HG02884 (cell line): ENCODE results near the gene WDR46.

ENCODE experiments used
- ATAC-seq: cut with Tn5 transposase; IDR thresholded peaks from one replicate; pipeline ENCODE4 v1.9.1; 2021; ENCODE audit warnings: mild to moderate bottlenecking, moderate library complexity; ENCODE audit not compliant: unreplicated experiment

Gene WDR46

DNA sequence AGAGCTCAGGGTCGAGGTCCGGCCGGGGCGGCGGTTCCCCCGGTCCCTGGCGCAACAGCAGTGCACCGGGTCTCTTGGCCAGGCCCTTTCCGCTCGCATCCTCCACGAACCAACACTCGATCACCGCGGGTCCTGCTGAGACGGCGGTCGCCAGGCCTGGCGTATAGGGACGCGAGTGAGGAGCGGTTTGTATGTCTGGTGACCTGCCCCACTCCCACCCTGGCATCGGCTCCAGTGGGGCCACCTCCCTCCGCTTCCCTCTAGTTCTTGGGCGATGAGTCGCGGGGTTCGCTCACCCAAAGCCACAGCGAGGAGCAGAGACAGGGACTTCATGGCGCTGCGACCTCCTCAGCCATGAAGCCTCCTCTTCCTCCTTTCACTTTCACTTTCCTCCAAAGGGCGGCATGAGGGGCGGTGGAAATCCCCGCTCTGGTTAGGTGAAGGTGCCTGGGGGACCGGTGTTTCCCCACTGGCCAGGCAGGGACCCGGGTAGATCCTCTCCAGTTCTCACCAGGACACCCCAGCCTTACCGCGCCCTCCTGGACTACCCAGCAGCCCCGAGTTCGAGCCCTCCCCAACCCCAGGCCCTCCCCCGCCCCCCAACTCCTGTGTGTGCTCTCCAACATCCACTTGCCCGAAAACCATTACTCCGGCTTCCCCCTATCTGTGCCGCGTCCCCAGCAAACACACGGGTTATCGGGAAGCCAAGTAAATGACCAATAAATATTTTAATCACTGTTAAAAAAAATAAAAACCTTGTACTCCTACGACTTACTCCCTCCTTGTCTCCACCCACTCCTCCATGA lies 24.9 kb upstream of the WDR46 start, which contains the start of gene TAPBP:
Gene TAPBP (minus strand): TSS at position 370 of the 806 bp plus-strand sequence. CDS start 37 bp downstream, at position 333.
- peak; percentile 37 for ATAC-seq

- ATAC-seq, result no peak
Measured at GRCh38 chr6:33313105-33313708, 24.2 kb upstream of the WDR46 start.

GRCh38 chr6:33312361-33313104 lies 23.5 kb upstream of the WDR46 start:
- ATAC-seq, result no peak

GRCh38 chr6:33306356-33306755 lies 17.3 kb upstream of the WDR46 start:
- ATAC-seq, result no peak

GRCh38 chr6:33305052-33305451 lies 16.0 kb upstream of the WDR46 start:
- ATAC-seq, result no peak

DNA sequence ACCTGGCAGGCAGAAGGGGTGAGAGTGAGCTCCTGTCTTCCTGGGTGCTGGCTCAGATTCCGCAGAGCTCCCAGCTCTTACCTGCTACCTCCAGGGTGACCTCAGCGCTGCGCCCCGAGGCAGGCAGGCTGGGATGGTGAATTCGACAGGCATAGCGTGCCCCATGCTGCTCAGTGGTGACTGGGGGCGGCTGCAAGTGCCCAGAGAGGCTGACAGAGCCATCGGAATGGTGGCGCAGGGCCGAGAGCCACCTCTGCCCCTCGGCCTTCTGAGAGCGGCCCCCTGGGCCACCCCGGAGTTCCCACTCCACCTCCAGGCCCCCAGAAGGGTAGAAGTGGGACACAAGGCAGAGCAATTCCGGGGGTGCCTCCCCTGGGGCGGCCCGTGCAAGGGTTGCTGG lies 15.2 kb upstream of the WDR46 start:
- no peak for ATAC-seq

GRCh38 chr6:33301877-33302276 lies 12.8 kb upstream of the WDR46 start:
- ATAC-seq, result no peak

DNA sequence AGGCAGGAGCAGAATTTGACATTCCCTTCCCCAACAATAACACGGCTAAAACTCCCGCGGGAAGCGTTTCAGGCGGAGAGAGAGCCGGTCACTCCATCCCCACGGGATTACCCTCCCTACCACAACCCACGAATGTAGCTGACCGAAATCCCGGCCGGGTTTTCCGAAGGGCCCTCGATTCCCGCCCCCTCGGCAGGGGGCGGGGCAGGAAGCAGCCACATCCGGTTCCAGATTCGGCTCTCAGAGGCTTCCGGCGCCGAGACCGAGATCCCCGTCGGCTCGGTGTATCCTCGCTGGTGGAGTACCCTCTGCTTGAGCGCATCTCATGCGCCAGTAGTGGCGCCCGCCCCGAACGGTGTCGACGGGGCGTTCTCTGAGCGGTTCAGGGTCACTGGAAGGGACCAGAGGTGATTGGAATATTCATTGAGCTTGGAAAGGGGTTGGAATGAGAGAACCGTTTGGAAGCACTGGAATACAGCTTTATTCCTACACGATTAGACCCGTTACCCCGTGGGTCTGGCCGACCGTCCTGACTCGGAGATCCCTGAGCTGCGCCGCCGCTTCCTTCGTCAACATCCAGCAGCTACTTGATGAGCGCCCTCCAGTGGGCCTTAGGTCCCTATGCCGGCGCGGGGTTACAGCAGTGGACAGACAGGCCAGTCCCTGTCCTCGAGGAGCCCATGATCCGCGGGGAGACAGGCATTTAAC lies 10.4 kb upstream of the WDR46 start:
- peak; percentile 55 for ATAC-seq

DNA sequence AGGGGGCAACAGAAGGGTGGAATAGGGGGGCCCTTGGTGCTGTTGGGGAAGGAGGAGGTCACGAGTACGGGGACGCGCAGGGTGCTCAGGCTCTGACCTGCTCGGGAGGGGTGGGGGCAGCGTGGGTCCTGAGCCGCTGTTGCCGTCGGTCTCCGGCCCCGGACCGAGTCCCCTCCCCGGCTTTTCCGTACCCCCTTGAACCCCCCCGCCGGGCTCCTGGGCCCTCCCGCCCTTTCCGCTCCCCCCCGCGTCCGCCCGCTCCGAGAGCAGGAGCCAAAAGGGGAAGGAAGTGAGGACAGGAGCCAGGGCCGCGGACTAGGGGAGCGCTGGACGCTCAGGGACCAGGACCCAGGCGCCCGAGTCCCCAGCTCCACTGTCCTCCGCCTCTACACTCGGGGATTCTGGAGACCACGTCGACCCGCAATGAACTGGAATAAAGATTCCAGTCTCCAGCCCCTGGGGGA lies 9.8 kb upstream of the WDR46 start, which contains the start of gene RGL2:
Gene RGL2 (minus strand): TSS at position 170 of the 464 bp plus-strand sequence. CDS start 332 bp downstream, outside the sequence.
- ATAC-seq, result peak; percentile 16

DNA sequence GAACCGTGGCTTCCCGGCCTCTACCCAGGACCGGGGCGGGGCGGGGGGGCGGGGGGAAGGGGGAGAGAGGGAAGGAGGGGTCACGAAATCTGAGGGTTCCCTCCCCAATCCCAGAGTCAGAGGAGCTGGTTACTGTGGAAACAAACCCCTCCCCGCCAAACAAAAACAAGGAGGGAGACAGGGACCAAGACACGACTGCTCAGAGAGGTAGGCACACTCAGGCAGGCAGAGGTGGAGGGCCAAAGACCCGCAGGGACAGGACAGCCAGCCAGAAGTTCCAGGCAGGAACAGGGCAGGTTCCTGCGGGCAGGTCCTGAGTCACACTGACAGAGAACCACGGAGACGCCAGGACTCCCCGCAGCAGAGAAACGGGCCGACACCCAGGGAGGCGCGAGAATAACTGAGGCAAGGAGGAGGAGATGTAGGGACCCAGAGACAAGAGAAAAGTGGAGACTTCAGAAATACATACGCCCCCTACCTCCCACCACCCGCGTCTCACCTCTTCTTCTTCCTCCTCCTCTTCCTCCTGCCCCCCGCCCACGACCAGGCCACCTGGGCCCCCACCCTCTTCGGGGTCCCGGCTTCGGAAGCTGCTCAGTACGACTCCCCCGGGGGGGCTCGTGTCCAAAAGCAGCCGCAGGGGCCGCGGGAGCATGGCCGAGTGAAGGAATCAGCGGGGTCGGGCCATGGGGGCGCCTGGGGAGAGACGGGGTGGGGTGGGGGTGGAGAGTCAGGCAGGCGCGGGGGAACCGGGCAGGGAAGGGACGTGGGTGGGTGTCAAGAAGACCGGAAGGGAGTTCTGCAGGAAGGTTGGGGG lies 9.1 kb upstream of the WDR46 start:
- ATAC-seq, result no peak

GRCh38 chr6:33297406-33297955 lies 8.4 kb upstream of the WDR46 start:
- no peak for ATAC-seq

DNA sequence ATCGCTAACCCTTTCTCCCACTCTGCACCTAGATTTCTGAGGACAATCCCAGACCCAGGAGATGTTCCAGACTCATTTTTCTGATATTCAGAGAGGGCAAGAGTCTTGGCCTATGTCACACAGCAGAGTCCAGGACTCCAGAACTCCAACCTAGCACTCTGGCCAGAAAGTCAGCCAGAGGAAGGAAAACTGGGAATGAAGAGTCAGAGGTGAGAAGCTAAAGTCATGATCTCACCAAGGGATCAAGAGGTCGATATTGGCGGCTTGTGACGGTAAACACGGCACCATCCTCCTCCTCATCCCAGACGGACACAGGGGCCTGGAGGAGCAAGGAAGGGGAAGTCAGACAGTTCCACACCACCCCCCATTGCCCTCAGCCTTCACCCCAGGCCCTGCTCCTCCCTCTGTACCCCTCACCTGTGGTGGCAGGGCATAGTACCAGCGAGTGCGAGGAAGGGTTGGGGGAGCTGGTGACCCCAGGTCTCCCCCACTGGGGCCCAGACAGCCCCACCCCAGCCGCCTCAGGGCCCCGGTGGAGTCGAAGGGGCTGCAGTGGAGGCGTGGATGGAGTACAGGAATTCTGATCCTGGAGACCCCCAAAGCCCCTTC lies 7.9 kb upstream of the WDR46 start:
- no peak for ATAC-seq

- ATAC-seq, result no peak
Measured at GRCh38 chr6:33295621-33296369, 6.8 kb upstream of the WDR46 start.

- no peak for ATAC-seq
Measured at GRCh38 chr6:33294086-33294823, 5.2 kb upstream of the WDR46 start.

- ATAC-seq, result no peak
Measured at GRCh38 chr6:33292996-33293682, 4.1 kb upstream of the WDR46 start.

DNA sequence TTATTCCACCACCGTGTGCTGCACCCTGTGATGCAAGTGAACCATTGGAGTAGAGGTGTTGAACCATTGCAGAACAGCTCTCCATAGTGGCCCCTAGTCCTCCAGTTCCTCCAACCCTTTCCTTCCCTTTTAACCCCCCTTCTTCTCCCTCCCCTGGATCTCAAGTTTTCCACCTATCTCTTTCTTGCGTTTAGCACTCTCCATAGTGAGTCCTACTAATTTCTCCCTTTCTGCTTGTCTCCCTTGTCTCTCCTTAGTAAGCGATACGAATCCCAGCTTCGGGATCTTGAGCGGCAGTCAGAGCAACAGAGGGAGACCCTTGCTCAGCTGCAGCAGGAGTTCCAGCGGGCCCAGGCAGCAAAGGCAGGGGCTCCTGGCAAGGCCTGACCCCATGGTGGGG lies 1.4 kb upstream of the WDR46 start:
- ATAC-seq, result no peak

DNA sequence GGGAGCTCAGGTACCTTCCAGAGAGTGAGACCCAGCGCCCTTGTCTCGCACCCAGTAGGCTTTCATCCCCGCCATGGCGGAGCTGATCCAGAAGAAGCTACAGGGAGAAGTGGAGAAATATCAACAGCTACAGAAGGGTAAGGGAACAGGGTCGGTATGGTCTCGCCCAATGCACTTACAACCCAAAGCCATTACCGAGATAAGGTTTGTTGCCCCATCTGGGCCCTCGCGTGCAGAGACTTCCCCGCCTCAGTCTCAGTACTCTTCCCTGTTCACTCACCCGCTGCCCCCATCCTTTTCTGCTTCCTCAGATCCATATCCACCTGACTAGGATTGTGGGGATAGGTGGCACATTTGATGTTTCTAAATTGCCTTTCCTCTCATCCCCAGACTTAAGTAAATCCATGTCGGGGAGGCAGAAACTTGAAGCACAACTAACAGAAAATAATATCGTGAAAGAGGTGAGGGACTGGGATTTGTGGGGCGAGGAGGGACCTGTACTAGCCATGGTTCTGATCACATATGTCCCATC lies 811 bp upstream of the WDR46 start:
- no peak for ATAC-seq
